Measurements from ENCODE around the gene CEP72.

The CEP72 gene

GRCh38 chr5:647311-647710 is 35.2 kb downstream of the CEP72 start:
- DNase-seq (ENCODE audit: insufficient read length, low spot score) = no peak
- no peak for TF ChIP-seq POLR2A (IDR thresholded peaks at IDR 0.05; ENCODE audit: low read depth, low read length)
- no peak for FAIRE-seq

GRCh38 chr5:647727-648126 is 35.6 kb downstream of the CEP72 start:
- FAIRE-seq (no peak), DNase-seq (ENCODE audit: insufficient read length, low spot score) (no peak)
- no peak for TF ChIP-seq POLR2A (IDR thresholded peaks at IDR 0.05; ENCODE audit: low read depth, low read length)

- no peak for DNase-seq (ENCODE audit: insufficient read length, low spot score)
- no peak for TF ChIP-seq POLR2A (IDR thresholded peaks at IDR 0.05; ENCODE audit: low read depth, low read length)
- no peak for FAIRE-seq
Measured at GRCh38 chr5:651296-652022, 39.3 kb downstream of the CEP72 start.

DNA sequence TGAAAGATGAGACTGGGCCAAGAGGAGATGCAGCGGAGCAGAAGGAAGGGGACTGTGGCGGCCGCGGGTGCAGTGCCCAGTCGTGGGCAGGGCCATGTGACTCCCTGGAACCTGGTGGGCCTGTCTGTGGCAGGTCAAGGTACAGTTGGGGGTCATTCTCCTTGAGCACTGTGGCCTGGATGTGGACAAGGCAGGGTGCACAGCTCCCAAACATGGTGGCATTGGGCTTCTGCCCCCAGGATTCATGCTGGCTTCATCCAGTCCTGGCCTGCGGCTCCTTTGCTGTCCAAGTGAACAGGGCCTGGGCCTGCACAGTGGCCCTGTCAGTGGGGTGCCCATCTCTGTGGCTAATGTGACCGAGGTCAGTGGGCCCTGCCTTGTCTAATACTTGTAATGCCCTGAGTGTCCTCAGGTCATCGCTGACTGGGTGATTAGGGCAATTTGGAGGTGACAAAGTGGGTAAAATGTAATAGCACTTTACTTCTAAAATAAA is 39.9 kb downstream of the CEP72 start:
- no peak for FAIRE-seq
- TF ChIP-seq POLR2A (IDR thresholded peaks at IDR 0.05; ENCODE audit: low read depth, low read length) = no peak
- no peak for DNase-seq (ENCODE audit: insufficient read length, low spot score)

- no peak for FAIRE-seq
- no peak for TF ChIP-seq POLR2A (IDR thresholded peaks at IDR 0.05; ENCODE audit: low read depth, low read length)
- DNase-seq (ENCODE audit: insufficient read length, low spot score) = no peak
Measured at GRCh38 chr5:652773-653350, 40.7 kb downstream of the CEP72 start.

GRCh38 chr5:654071-654778 is 42.1 kb downstream of the CEP72 start:
- DNase-seq (ENCODE audit: insufficient read length, low spot score) (no peak), FAIRE-seq (no peak)
- no peak for TF ChIP-seq POLR2A (IDR thresholded peaks at IDR 0.05; ENCODE audit: low read depth, low read length)

DNA sequence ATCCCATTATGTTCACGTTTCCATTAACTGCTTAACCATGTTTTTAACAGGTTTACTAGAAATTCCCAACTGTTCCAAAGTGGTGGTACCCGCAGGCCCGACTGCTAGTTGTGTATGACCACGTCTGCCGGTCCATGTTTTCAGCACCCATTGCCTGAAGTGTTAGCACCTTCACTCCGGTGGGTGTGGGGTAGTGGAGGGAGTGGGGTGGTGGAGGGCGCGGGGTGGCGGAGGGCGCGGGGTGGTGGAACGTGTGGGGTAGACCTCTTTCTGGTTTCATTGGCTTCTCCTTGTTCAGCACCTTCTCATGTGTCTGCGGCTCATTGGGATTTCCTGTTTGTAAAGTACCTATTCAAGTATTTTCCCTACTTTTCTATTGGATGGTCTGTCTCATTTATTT is 43.3 kb downstream of the CEP72 start:
- no peak for DNase-seq (ENCODE audit: insufficient read length, low spot score)
- TF ChIP-seq POLR2A (IDR thresholded peaks at IDR 0.05; ENCODE audit: low read depth, low read length) = no peak
- no peak for FAIRE-seq

DNA sequence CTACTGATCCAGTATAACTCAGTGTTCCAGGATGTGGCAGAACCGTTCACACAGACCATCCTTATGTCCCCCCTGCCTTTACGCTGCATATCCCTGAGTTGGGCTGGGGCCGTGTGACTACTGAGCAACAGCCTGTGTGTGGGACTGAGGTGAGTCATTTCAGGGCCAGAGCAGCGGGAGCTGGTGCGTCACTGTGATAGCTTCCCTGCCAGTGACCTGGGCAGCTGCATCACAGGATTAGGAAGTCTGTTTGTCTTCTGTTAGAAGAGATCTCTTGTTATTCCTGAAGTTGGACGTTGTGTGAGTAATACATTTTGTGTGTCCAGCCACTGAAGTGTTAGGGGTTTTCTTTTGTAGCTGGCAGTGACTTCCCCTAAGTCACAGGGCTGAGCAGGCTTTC is 45.4 kb downstream of the CEP72 start:
- peak; percentile 73 for FAIRE-seq
- TF ChIP-seq POLR2A (IDR thresholded peaks at IDR 0.05; ENCODE audit: low read depth, low read length) = no peak
- DNase-seq (ENCODE audit: insufficient read length, low spot score) = peak; percentile 98

- no peak for DNase-seq (ENCODE audit: insufficient read length, low spot score)
- no peak for FAIRE-seq
- no peak for TF ChIP-seq POLR2A (IDR thresholded peaks at IDR 0.05; ENCODE audit: low read depth, low read length)
Measured at GRCh38 chr5:658103-658502, 46.0 kb downstream of the CEP72 start.

DNA sequence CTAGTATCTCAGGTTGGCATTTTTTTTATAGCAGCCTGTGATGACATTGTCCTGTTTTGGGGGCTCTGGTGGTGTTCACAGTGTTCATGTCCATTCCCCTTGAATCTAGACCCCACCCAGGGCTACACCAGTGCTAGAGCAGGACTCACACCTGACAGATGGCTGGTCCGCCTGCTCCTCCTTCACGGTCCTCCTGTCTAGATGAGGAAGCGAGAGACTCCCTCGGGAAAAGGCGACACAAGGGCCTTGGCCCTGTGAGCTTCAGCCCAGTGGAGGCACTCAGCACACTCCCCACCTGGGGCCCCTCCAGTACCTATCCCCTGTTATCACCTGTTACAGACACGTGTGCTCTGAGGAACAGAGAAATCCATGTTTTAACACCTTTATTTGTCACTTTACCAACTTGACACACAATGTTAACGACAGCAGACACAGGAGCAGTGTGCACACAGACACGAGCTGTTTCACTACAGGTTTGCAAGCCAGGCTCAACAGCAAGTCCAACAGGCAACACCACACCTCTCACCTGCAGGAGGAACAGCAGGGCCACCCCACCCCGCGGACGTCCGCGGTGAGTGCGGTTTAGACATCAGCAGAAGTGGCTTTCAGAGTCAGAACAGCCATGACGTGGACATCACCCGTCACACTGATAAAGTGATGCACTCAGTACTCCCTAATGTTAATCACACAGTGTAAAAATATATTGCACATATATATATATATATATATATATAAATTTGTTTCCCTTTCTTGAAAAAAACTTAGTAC is 47.5 kb downstream of the CEP72 start:
- DNase-seq (ENCODE audit: insufficient read length, low spot score) = no peak
- no peak for TF ChIP-seq POLR2A (IDR thresholded peaks at IDR 0.05; ENCODE audit: low read depth, low read length)
- no peak for FAIRE-seq

- TF ChIP-seq POLR2A (IDR thresholded peaks at IDR 0.05; ENCODE audit: low read depth, low read length) = no peak
- DNase-seq (ENCODE audit: insufficient read length, low spot score) (no peak), FAIRE-seq (no peak)
Measured at GRCh38 chr5:660491-661030, 48.4 kb downstream of the CEP72 start.

GRCh38 chr5:661891-662750 is 50.0 kb downstream of the CEP72 start:
- no peak for FAIRE-seq

More at GRCh38 chr5:661891-662750, 50.0 kb downstream of the CEP72 start:
- TF ChIP-seq POLR2A (IDR thresholded peaks at IDR 0.05; ENCODE audit: low read depth, low read length) = no peak
- no peak for DNase-seq (ENCODE audit: insufficient read length, low spot score)
